Measurements from ENCODE around the gene NR2F6. TPM values are rescaled to one million over a fixed set of nuclear protein-coding genes. Genes with fewer than 3 reads are reported as not detected.
"Not testable (repeated sequence)": the region's sequence is repeated elsewhere in the genome, so short reads cannot be mapped to it uniquely, and the experiment has no call there.

The NR2F6 gene
- polyA plus RNA-seq, 1 donor (not counting 4 experiments of a cell fraction or from before 2014, with no cell fraction given) = 12.3 TPM

- Histone ChIP-seq H3K27me3 (ENCODE audit: control insufficient read depth, extremely low read depth, insufficient read depth, low read length) (no peaks in the 10 kb centered on the region), H3K4me1 (ENCODE audit: control insufficient read depth, extremely low read depth, insufficient read depth, low read length) (no peaks in the 10 kb centered on the region), H3K27ac (ENCODE audit: control insufficient read depth, insufficient read depth, low read length) (no peak overlapping the region), H3K9ac (ENCODE audit: control insufficient read depth, extremely low read depth, insufficient read depth, low read length) (no peak overlapping the region), H3K79me2 (ENCODE audit: control insufficient read depth, insufficient read depth, low read length) (no peaks in the 10 kb centered on the region), H3K9me1 (ENCODE audit: control insufficient read depth, extremely low read depth, insufficient read depth, low read length) (no peaks in the 10 kb centered on the region), H2AFZ (ENCODE audit: control insufficient read depth, low read length) (no peak overlapping the region), H3K9me3 (ENCODE audit: control insufficient read depth, low read depth, low read length) (no peaks in the 10 kb centered on the region), H3K4me3 (ENCODE audit: control insufficient read depth in 2 of 3, extremely low read depth in 1 of 3, insufficient read depth in 2 of 3, low read depth in 1 of 3, low read length in 3 of 3) (no peak overlapping the region), H4K20me1 (ENCODE audit: control insufficient read depth, extremely low read depth, insufficient read depth, low read length) (no peaks in the 10 kb centered on the region), H3K36me3 (ENCODE audit: control insufficient read depth in 2 of 2, extremely low read depth in 1 of 2, insufficient read depth in 2 of 2, low read length in 2 of 2) (peaks cover 19 to 28% of the 10 kb centered on the region in 2 experiments), H3K4me2 (ENCODE audit: control insufficient read depth, extremely low read depth, insufficient read depth, low read depth, low read length) (no peak overlapping the region)
- FAIRE-seq (no peak), DNase-seq (ENCODE audit: low read depth, low spot score) (no peak)
- TF ChIP-seq EZH2 (IDR thresholded peaks at IDR 0.05; ENCODE audit: low read length) (no peak), CTCF (optimal IDR thresholded peaks at IDR 0.05 in 1 of 3, IDR thresholded peaks at IDR 0.05 in 1 of 3, conservative IDR thresholded peaks at IDR 0.05 in 1 of 3; ENCODE audit: extremely low read depth in 1 of 3, insufficient read depth in 2 of 3, low read length in 3 of 3) (no peak)
- dilution Hi-C loops (cut with MboI; ENCODE audit: extremely low pct_ligation_motif_present, low sequenced_read_pairs) = no loop called here
Observed at GRCh38 chr19:17194608-17195007, 51.1 kb downstream of the NR2F6 start.

GRCh38 chr19:17192751-17193150 lies 53.0 kb downstream of the NR2F6 start:
- dilution Hi-C loops (cut with MboI; ENCODE audit: extremely low pct_ligation_motif_present, low sequenced_read_pairs) = no loop called here
- Histone ChIP-seq H3K36me3 (ENCODE audit: control insufficient read depth in 2 of 2, extremely low read depth in 1 of 2, insufficient read depth in 2 of 2, low read length in 2 of 2) (peaks cover 27 to 29% of the 10 kb centered on the region in 2 experiments), H2AFZ (ENCODE audit: control insufficient read depth, low read length) (no peak overlapping the region), H4K20me1 (ENCODE audit: control insufficient read depth, extremely low read depth, insufficient read depth, low read length) (no peaks in the 10 kb centered on the region), H3K4me2 (ENCODE audit: control insufficient read depth, extremely low read depth, insufficient read depth, low read depth, low read length) (no peak overlapping the region), H3K27me3 (ENCODE audit: control insufficient read depth, extremely low read depth, insufficient read depth, low read length) (no peaks in the 10 kb centered on the region), H3K27ac (ENCODE audit: control insufficient read depth, insufficient read depth, low read length) (no peak overlapping the region), H3K9me3 (ENCODE audit: control insufficient read depth, low read depth, low read length) (no peaks in the 10 kb centered on the region), H3K9me1 (ENCODE audit: control insufficient read depth, extremely low read depth, insufficient read depth, low read length) (no peaks in the 10 kb centered on the region), H3K9ac (ENCODE audit: control insufficient read depth, extremely low read depth, insufficient read depth, low read length) (no peak overlapping the region), H3K4me1 (ENCODE audit: control insufficient read depth, extremely low read depth, insufficient read depth, low read length) (no peaks in the 10 kb centered on the region), H3K4me3 (ENCODE audit: control insufficient read depth in 2 of 3, extremely low read depth in 1 of 3, insufficient read depth in 2 of 3, low read depth in 1 of 3, low read length in 3 of 3) (no peak overlapping the region), H3K79me2 (ENCODE audit: control insufficient read depth, insufficient read depth, low read length) (no peaks in the 10 kb centered on the region)
- FAIRE-seq = no peak
- no peak for TF ChIP-seq EZH2 (IDR thresholded peaks at IDR 0.05; ENCODE audit: low read length)
- TF ChIP-seq CTCF (optimal IDR thresholded peaks at IDR 0.05 in 1 of 3, IDR thresholded peaks at IDR 0.05 in 1 of 3, conservative IDR thresholded peaks at IDR 0.05 in 1 of 3; ENCODE audit: extremely low read depth in 1 of 3, insufficient read depth in 2 of 3, low read length in 3 of 3) = no peak
- DNase-seq (ENCODE audit: low read depth, low spot score) = no peak

- H3K79me2 ChIP-seq (ENCODE audit: control insufficient read depth, insufficient read depth, low read length); DNase-seq (ENCODE audit: low read depth, low spot score); H3K9me1 ChIP-seq (ENCODE audit: control insufficient read depth, extremely low read depth, insufficient read depth, low read length); H3K9ac ChIP-seq (ENCODE audit: control insufficient read depth, extremely low read depth, insufficient read depth, low read length); H3K9me3 ChIP-seq (ENCODE audit: control insufficient read depth, low read depth, low read length); dilution Hi-C loops (cut with MboI; ENCODE audit: extremely low pct_ligation_motif_present, low sequenced_read_pairs); H3K4me1 ChIP-seq (ENCODE audit: control insufficient read depth, extremely low read depth, insufficient read depth, low read length); H3K27me3 ChIP-seq (ENCODE audit: control insufficient read depth, extremely low read depth, insufficient read depth, low read length); H3K4me3 ChIP-seq (ENCODE audit: control insufficient read depth in 2 of 3, extremely low read depth in 1 of 3, insufficient read depth in 2 of 3, low read depth in 1 of 3, low read length in 3 of 3); H3K4me2 ChIP-seq (ENCODE audit: control insufficient read depth, extremely low read depth, insufficient read depth, low read depth, low read length); H2AFZ ChIP-seq (ENCODE audit: control insufficient read depth, low read length); H4K20me1 ChIP-seq (ENCODE audit: control insufficient read depth, extremely low read depth, insufficient read depth, low read length); H3K27ac ChIP-seq (ENCODE audit: control insufficient read depth, insufficient read depth, low read length); FAIRE-seq: not testable (repeated sequence)
- H3K36me3 ChIP-seq (ENCODE audit: control insufficient read depth in 2 of 2, extremely low read depth in 1 of 2, insufficient read depth in 2 of 2, low read length in 2 of 2) = peaks cover 25 to 28% of the 10 kb centered on the region in 2 experiments
Observed at GRCh38 chr19:17191736-17192135, 54.0 kb downstream of the NR2F6 start.

Data from keratinocyte (primary cell).